Thymus (tissue), 11 donors: Measurements from ENCODE around the gene C19orf81. TPM values are rescaled to one million over a fixed set of nuclear protein-coding genes. Genes with fewer than 3 reads are reported as not detected.
A peak's percentile ranks its signal among the peaks of the same experiment; 100 is the strongest.
"Not testable (repeated sequence)": the region's sequence is repeated elsewhere in the genome, so short reads cannot be mapped to it uniquely, and the experiment has no call there.

ENCODE experiments used
- DNase-seq, 9 donors: peaks; one replicate each; pipeline ENCODE4 v3.0.0-alpha.2; 2013; ENCODE audit warnings: low spot score in 9 of 9, low read depth in 6 of 9, missing footprints in 1 of 9
- H3K27ac ChIP-seq, 2 donors: one replicate each; pipeline ENCODE4 v1.5.1; 2013; ENCODE audit warnings: control low read depth in 1 of 2, low read depth in 1 of 2, low read length in 1 of 2, mild to moderate bottlenecking in 1 of 2, moderate library complexity in 1 of 2
- H3K27me3 ChIP-seq, 2 donors: one replicate each; pipeline ENCODE4 v1.5.1; 2013; ENCODE audit warnings: low read length in 1 of 2; ENCODE audit not compliant: control insufficient read depth in 2 of 2, insufficient read depth in 1 of 2
- H3K36me3 ChIP-seq, 2 donors: one replicate each; pipeline ENCODE4 v1.5.1; 2013; ENCODE audit warnings: low read length in 1 of 2, mild to moderate bottlenecking in 1 of 2, moderate library complexity in 1 of 2; ENCODE audit not compliant: control insufficient read depth in 2 of 2, insufficient read depth in 2 of 2
- H3K4me1 ChIP-seq, 2 donors: one replicate each; pipeline ENCODE4 v1.5.1; 2013; ENCODE audit warnings: low read length in 2 of 2; ENCODE audit not compliant: control insufficient read depth in 2 of 2, insufficient read depth in 2 of 2
- H3K4me3 ChIP-seq, 2 donors: one replicate each; pipeline ENCODE4 v1.5.1; 2013; ENCODE audit warnings: low read length in 2 of 2, control low read depth in 1 of 2, mild to moderate bottlenecking in 1 of 2
- H3K9me3 ChIP-seq, 2 donors: one replicate each; pipeline ENCODE4 v1.5.1; 2013; ENCODE audit warnings: low read length in 1 of 2, mild to moderate bottlenecking in 1 of 2; ENCODE audit not compliant: control insufficient read depth in 2 of 2, insufficient read depth in 1 of 2
- WGBS: extraction: QIAGEN DNeasy Blood & Tissue Kit; methylation state at CpG from one replicate; pipeline ENCODE4 v1.1.7; 2013; 5-methylcytosine and 5-hydroxymethylcytosine counted together
- polyA plus RNA-seq: library from polyadenylated mRNA; stranded (reverse); fragments of 200-250 nt; gene quantifications from one replicate; pipeline ENCODE4 v1.2.3, GENCODE V29; 2013
- total RNA-seq: library from RNA; stranded (reverse); fragments of 120-200 nt; gene quantifications from one replicate; pipeline ENCODE4 v1.2.4, GENCODE V29; 2013
- donor health status: healthy.

C19orf81 gene
- total and polyA plus RNA-seq, 2 donors, result 0.61 TPM; not detected in 1

DNA sequence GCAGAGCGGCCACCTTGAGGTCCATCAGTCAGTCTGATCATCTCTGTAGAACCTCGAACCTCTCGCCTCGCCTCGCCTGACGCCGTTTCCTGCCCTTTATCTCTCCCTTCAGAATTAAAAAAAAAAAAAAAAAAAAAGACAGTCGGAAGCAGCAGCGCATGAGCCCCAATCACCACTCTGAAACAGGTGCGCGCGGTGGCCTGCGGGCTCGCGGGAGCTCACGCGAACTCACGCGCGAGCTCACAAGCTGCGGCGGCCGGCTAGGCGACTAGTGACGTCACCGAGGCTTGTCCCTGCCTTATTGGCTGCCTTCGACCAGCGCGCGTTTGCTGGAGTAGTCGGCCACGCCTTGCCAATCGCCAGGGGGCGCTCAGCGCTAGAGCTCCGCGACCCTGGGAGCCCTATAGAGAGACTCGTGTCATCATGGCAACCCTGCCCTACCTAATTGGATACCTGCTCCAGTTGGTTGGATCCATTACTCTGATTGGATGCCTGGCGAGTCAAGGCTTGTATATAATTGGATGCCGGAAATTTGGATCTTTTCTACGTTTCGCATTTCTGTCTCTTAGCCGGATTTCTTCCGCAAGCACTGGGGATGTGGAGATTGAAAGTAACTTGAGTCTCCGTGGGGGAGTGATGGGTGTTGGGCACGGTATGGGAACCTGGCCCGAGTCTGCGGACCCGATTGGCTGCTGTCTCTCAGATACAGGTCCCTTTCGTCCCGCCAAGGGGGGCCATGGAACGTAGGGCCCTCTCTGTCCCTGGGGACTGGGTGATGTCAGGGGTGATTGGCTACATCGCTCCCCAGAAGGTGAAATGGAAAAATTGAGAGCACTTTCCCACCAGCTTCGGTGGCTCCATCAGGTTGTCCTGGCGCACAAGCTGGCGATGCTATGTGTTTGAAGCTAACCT is 41.1 kb upstream of the C19orf81 start:
- H3K4me1 ChIP-seq, result no peaks in the 10 kb centered on the region
- 20% methylated on average over 56 of the region's 56 CpGs for WGBS
- H3K9me3 ChIP-seq, result peaks cover 0 to 18% of the 10 kb centered on the region in 2 donors
- no peaks in the 10 kb centered on the region for H3K36me3 ChIP-seq
- no peak overlapping the region for H3K27ac ChIP-seq
- H3K27me3 ChIP-seq, result peaks cover 0 to 17% of the 10 kb centered on the region in 2 donors
- DNase-seq, result peak; percentile 4 to 69 (median 19)
- H3K4me3 ChIP-seq, result no peak overlapping the region

DNA sequence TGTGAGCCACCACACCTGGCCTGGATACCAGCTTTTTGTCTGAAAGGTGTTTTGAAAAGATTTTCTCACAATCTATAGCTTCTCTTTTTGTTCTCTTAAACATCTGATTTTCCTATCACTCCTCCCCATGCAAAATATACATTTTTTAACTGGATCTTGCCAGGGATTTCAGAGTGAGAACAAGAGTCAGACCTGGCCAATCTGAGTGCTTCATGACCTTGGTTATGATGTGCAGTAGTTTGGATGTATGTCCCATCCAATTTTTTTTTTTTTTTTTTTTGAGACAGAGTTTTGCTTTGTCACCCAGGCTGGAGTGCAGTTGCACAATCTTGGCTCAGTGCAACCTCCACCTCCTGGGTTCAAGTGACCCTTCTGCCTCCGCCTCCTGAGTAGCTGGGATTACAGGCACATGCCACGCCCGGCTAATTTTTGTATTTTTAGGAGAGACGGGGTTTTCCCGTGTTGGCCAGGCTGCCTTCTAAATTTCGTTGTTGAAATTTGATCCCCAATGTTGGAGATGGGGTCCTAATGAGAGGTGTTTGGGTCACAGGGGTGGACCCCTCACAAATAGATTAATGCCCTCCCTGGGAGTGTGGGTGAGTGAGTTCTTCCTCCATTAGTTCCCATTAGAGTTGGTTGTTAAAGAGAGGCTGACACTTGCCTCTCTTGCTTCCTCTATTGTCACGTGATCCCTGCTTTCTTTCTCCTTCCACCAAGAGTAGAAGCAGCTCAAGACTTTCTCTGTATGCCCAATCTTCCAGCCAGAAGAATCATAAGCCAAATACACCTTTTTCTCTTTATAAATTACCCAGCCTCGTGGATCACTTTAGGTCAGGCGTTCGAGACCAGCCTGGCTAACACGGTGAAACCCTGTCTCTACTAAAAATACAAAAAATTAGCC is 36.5 kb upstream of the C19orf81 start:
- not testable (repeated sequence) for H3K27ac ChIP-seq
- 84% methylated on average over 11 of the region's 11 CpGs for WGBS

DNA sequence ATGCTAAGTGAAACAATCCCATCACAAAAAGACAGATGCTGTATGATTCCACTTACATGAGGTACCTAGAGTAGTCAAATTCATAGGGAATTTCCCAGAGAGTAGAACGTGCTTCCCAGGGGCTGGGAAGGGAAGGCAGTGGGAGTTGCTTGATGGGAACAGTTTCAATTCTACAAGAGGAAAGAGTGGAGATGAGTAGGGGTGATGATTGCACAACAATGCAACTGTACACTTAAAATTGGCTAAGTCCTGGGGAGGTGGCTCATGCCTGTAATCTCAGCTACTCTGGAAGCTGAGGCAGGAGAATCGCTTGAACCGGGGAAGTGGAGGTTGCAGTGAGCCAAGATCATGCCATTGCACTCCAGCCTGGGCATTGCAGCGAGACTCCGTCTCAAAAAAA is 30.9 kb upstream of the C19orf81 start:
- H3K27ac ChIP-seq, H3K27me3 ChIP-seq, H3K4me3 ChIP-seq, DNase-seq, H3K36me3 ChIP-seq, H3K9me3 ChIP-seq, H3K4me1 ChIP-seq: not testable (repeated sequence)
- WGBS, result 92% methylated on average over 4 of the region's 5 CpGs

More for the DNA sequence above, 36.5 kb upstream of the C19orf81 start:
- H3K4me3 ChIP-seq, H3K27me3 ChIP-seq, H3K36me3 ChIP-seq, H3K4me1 ChIP-seq, H3K9me3 ChIP-seq, DNase-seq: not testable (repeated sequence)

DNA sequence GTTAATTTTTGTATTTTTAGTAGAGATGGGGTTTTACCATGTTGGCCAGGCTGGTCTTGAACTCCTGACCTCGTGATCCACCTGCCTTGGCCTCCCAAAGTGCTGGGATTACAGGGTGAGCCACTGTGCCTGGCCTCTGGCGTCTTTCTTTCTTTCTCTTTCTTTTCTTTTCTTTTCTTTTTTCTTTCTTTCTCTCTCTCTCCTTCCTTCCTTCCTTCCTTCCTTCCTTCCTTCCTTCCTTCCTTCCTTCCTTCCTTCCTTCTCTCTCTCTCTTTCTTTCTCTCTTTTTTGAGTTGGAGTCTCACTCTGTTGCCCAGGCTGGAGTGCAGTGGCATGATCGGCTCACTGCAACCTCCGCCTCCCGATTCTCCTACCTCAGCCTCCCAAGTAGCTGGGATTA is 30.1 kb upstream of the C19orf81 start:
- H3K27ac ChIP-seq, H3K4me3 ChIP-seq, H3K36me3 ChIP-seq, H3K4me1 ChIP-seq, H3K27me3 ChIP-seq, DNase-seq, H3K9me3 ChIP-seq: not testable (repeated sequence)
- WGBS, result 81% methylated on average over 5 of the region's 5 CpGs

DNA sequence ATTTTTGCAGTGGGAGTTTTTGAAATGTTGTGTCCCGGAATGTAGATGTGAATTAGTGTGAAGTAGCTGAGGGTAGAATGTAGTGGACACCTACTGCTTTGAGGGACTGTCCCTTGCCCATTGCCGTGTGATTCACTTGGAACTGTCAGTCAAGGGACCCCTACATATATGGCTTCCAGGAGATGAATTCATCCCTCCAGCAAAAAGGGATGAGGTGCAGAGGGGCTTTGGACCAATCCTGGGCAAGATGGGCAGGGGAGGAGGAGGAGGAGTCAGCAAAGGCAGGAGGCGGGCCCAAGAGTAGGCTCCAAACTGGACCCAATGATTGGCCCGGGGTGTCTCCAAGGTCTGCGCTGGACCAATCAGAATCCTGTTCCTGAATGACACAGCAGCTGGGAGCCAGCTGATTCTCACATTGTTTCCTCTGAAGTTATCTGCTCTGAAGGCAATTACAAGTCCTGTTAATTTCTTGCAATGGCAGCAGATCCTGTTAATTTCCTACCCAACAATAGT is 28.8 kb upstream of the C19orf81 start:
- H3K27me3 ChIP-seq, DNase-seq, H3K9me3 ChIP-seq, H3K4me1 ChIP-seq, H3K36me3 ChIP-seq, H3K4me3 ChIP-seq, H3K27ac ChIP-seq: not testable (repeated sequence)
- 95% methylated on average over 4 of the region's 5 CpGs for WGBS

DNA sequence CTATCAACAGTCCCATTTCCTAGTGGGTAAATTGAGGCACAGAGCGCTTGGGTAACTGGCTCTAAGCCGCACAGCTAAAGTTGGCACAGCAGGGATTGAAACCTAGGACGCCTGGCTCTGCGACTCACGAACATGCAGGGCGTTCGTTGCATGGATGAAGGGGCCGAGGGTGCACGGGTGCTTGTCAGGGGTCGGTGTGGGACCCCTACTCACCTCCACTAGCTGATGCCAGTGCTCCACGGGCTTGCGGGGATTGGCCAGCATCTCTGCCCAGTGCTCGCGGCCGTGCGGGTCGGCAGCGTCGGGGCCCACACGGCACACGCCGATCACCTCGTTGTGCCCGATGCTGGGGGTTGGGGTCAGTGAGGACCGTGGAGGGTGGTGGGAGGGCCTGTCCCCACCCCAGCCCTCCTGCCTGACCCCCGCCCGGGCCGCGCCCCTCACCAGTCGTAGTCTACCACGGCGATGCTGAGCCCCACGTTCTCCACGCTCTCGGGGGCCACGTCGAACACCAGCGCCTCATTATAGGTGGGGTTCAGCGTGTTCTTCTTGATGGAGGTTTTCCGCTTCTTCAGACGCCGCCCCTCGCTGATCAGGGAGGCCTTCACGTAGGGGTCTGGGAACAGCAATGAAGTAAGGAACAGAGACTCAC is 24.2 kb upstream of the C19orf81 start:
- no peaks in the 10 kb centered on the region for H3K9me3 ChIP-seq
- no peaks in the 10 kb centered on the region for H3K36me3 ChIP-seq
- DNase-seq, result no peak
- H3K4me3 ChIP-seq, result no peak overlapping the region
- H3K27me3 ChIP-seq, result no peaks in the 10 kb centered on the region
- WGBS, result 95% methylated on average over 44 of the region's 44 CpGs
- no peaks in the 10 kb centered on the region for H3K4me1 ChIP-seq
- H3K27ac ChIP-seq, result no peak overlapping the region

DNA sequence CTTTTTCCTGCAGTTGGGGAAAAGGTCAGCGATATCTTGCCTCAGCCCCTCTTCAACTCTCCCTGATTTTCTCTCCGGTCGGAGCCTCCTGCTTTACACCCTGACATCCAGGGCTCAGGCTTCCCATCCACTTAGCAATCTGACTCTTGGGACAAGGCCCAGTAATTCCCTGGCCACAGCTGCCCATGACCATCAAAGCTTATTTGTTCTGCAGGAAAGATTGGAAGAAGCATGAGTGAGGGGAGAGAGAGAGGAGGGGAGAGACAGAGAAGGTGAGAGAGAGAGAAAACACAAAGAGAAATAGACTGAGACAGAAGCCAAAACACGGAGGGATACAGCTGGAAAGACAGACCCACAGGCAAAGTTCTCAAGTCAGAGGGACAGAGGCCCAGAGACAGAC is 23.2 kb upstream of the C19orf81 start:
- Histone ChIP-seq H3K36me3 (no peaks in the 10 kb centered on the region), H3K27me3 (no peaks in the 10 kb centered on the region), H3K4me3 (no peak overlapping the region), H3K9me3 (no peaks in the 10 kb centered on the region), H3K4me1 (no peaks in the 10 kb centered on the region), H3K27ac (no peak overlapping the region)
- DNase-seq, result no peak
- 87% methylated on average over 4 of the region's 4 CpGs for WGBS

DNA sequence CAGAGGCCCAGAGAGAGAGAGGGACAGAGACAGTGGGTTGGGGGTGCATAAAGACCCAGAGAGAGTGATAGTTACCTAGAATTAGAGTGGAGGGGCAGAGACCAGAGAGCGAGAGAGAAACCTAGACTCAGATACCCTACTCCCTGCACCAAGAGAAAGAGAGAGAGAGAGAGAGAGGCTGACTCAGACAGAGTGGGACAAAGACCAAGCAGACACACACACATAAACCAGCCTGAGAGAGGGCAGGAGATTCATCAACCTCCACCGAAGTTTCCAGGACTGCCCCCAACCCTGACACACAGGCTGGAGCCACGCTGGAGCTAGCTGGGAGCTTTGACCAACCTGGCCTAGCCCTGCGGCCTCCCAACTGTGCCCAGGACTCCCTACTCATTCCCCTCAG is 22.4 kb upstream of the C19orf81 start:
- H3K36me3 ChIP-seq, result no peaks in the 10 kb centered on the region
- H3K4me3 ChIP-seq, result no peak overlapping the region
- H3K4me1 ChIP-seq, result no peaks in the 10 kb centered on the region
- DNase-seq, result no peak
- no peaks in the 10 kb centered on the region for H3K27me3 ChIP-seq
- H3K27ac ChIP-seq, result no peak overlapping the region
- no peaks in the 10 kb centered on the region for H3K9me3 ChIP-seq
- WGBS, result 85% methylated on average over 4 of the region's 4 CpGs
